ENCODE results near the gene RAD51D.
A peak's percentile ranks its signal among the peaks of the same experiment; 100 is the strongest.
"Not testable (repeated sequence)": the region's sequence is repeated elsewhere in the genome, so short reads cannot be mapped to it uniquely, and the experiment has no call there.

RAD51D gene

DNA sequence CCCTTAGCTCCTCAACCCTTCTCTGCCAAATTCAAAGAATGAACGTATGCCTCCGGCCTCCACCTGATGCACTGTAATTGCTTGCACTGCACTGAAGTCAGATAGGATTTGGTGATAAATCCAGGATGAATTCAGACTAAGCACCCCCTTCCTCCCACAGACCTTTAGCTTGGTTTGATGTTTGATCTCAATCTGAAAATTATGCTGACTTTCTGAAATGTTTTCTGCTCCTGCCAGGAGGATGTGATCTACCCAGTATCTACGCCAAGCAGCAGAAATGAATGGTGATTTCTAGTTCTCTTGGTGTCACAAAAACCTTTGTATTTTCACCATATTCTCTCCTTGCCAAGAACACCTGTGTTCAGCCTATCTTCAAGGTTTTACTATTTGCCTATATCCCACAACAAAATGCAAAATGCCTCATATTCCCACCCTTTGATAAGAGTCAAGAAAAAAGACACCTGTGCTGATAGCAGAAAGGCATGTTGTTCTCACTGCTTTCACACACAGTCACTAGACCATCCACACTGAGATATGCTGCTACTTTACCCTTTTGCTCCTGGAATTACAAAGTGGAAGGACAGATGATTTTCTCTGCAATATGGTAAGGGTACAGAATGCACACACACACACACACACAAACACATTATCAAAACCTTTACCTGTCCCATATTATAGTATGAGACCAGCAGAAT lies 70.8 kb downstream of the RAD51D start:
- no peak for DNase-seq (ENCODE audit: low read depth)
- H3K4me3 ChIP-seq (ENCODE audit: low read length) = no peak overlapping the region
- TF ChIP-seq, protein P1, sequence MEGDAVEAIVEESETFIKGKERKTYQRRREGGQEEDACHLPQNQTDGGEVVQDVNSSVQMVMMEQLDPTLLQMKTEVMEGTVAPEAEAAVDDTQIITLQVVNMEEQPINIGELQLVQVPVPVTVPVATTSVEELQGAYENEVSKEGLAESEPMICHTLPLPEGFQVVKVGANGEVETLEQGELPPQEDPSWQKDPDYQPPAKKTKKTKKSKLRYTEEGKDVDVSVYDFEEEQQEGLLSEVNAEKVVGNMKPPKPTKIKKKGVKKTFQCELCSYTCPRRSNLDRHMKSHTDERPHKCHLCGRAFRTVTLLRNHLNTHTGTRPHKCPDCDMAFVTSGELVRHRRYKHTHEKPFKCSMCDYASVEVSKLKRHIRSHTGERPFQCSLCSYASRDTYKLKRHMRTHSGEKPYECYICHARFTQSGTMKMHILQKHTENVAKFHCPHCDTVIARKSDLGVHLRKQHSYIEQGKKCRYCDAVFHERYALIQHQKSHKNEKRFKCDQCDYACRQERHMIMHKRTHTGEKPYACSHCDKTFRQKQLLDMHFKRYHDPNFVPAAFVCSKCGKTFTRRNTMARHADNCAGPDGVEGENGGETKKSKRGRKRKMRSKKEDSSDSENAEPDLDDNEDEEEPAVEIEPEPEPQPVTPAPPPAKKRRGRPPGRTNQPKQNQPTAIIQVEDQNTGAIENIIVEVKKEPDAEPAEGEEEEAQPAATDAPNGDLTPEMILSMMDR (conservative IDR thresholded peaks at IDR 0.05; ENCODE audit: low read depth, low read length) = no peak

DNA sequence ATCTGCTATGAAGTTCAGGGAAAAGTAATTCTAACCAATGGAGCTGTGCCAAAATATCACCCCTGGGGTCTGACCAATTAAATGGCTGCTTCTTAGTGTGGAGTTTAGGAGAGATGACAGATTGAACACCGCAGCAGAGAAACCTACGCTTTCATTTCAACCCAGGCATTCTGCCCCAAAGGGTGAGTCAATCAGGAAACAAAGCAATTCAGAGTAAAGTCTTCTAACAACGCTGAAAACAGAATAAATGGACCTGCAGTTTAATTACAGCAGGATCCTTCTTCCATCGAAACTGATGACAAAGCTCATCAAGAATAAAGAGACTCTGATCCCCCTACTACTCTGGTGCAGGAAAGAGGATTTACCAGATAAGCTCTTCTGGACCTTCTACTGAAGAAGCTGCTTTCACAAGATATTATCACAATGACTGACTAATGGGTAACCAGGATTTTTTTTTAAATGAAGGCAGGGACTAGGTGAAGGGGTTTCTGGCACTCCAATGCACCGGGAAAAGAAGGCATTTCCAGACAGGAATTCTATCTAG lies 72.8 kb downstream of the RAD51D start:
- DNase-seq (ENCODE audit: low read depth) = peak; percentile 38
- H3K4me3 ChIP-seq (ENCODE audit: low read length) = peak overlapping the region; percentile 31
- TF ChIP-seq, protein P1 (conservative IDR thresholded peaks at IDR 0.05; ENCODE audit: low read depth, low read length) = no peak

- H3K4me3 ChIP-seq (ENCODE audit: low read length) = peak overlapping the region; percentile 19
These were observed 73.4 kb downstream of the RAD51D start for GRCh38 chr17:35046245-35046644.

DNA sequence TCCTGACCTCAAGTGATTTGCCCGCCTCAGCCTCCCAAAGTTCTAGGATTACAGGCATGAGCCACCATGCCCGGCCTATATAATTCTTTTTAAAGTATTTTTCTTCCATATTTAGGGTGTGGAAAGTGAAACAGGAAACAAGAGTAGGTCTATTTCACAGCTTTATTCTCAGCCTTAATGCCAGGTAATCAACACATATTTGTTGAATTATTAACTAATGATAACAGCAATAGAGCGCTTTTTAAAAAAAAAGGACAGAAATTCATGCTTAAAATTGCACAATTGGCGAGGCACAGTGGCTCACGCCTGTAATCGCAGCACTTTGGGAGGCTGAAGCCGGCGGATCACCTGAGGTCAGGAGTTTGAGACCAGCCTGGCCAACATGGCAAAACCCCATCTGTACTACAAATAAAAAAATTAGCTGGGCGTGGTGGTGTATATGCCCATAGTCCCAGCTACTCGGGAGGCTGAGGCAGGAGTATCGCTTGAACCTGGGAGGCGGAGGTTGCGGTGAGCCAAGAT lies 74.1 kb downstream of the RAD51D start:
- not testable (repeated sequence) for DNase-seq (ENCODE audit: low read depth); H3K4me3 ChIP-seq (ENCODE audit: low read length)

More at GRCh38 chr17:35046245-35046644, 73.4 kb downstream of the RAD51D start:
- DNase-seq (ENCODE audit: low read depth) = no peak
- TF ChIP-seq, protein P1 (conservative IDR thresholded peaks at IDR 0.05; ENCODE audit: low read depth, low read length) = no peak

- no peak overlapping the region for H3K4me3 ChIP-seq (ENCODE audit: low read length)
- TF ChIP-seq, protein P1 (conservative IDR thresholded peaks at IDR 0.05; ENCODE audit: low read depth, low read length) = no peak
- no peak for DNase-seq (ENCODE audit: low read depth)
These were observed 75.5 kb downstream of the RAD51D start for GRCh38 chr17:35044181-35044580.
